ENCODE measurements around the gene COL1A1.

COL1A1 gene

GRCh38 chr17:50201276-50201854 is at the start of gene COL1A1:
Gene COL1A1 (minus strand): TSS chr17:50201631. CDS start chr17:50201513, 118 bp downstream.
- DNase-seq: no peak

- DNase-seq: no peak
These were observed 46.8 kb upstream of the COL1A1 start for GRCh38 chr17:50248255-50248654.

- no peak for DNase-seq
These were observed 43.3 kb upstream of the COL1A1 start for GRCh38 chr17:50244771-50245170.

GRCh38 chr17:50241431-50241830 is 40.0 kb upstream of the COL1A1 start:
- DNase-seq: no peak

- no peak for DNase-seq
These were observed 39.4 kb upstream of the COL1A1 start for GRCh38 chr17:50240851-50241250.

- no peak for DNase-seq
These were observed 38.5 kb upstream of the COL1A1 start for GRCh38 chr17:50239937-50240336.

- no peak for DNase-seq
These were observed 37.3 kb upstream of the COL1A1 start for GRCh38 chr17:50238601-50239280.

GRCh38 chr17:50237901-50238300 is 36.5 kb upstream of the COL1A1 start:
- no peak for DNase-seq

- DNase-seq: no peak
These were observed 33.1 kb upstream of the COL1A1 start for GRCh38 chr17:50234581-50234980.

GRCh38 chr17:50225701-50226240 is 24.3 kb upstream of the COL1A1 start:
- DNase-seq: no peak

- DNase-seq: no peak
These were observed 21.5 kb upstream of the COL1A1 start for GRCh38 chr17:50222922-50223321.

- no peak for DNase-seq
These were observed 20.6 kb upstream of the COL1A1 start for GRCh38 chr17:50221864-50222545.

- DNase-seq: no peak
These were observed 19.9 kb upstream of the COL1A1 start for GRCh38 chr17:50221266-50221863.

- DNase-seq: no peak
These were observed 19.4 kb upstream of the COL1A1 start for GRCh38 chr17:50220811-50221210.

- DNase-seq: no peak
These were observed 18.6 kb upstream of the COL1A1 start for GRCh38 chr17:50219939-50220465.

GRCh38 chr17:50219342-50219741 is 17.9 kb upstream of the COL1A1 start:
- no peak for DNase-seq

GRCh38 chr17:50218771-50219315 is 17.4 kb upstream of the COL1A1 start:
- DNase-seq: no peak

- no peak for DNase-seq
These were observed 16.8 kb upstream of the COL1A1 start for GRCh38 chr17:50218071-50218759.

- no peak for DNase-seq
These were observed 16.2 kb upstream of the COL1A1 start for GRCh38 chr17:50217591-50217990.

- no peak for DNase-seq
These were observed 13.7 kb upstream of the COL1A1 start for GRCh38 chr17:50214976-50215760.
